Measurements from ENCODE around the gene PCYT1A. TPM values are rescaled to one million over a fixed set of nuclear protein-coding genes. Genes with fewer than 3 reads are reported as not detected.

The PCYT1A gene
- total and polyA plus RNA-seq, 10 of the 15 experiments (the other 5 are each of a cell fraction or from before 2014, with no cell fraction given), result 10.8 to 64.3 (median 48.6) TPM

DNA sequence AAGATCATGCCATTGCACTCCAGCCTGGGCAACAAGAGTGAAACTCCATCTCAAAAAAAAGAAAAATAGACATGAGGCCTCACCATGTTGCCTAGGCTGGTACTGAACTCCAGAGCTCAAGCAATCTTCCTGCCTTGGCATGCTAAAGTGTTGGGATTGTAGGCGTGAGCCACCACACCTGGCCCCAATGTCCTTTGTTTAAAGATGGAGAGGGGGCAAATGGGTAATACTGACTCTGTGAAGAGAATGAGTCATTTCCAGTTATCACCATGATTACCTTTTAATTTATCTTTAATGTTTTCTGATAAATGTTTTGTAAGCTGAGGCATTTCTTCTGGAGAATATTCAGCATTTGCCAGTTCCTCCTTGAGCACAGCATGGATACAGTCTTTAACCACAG lies 28.3 kb upstream of the PCYT1A start:
- ChIA-PET POLR2A (no interaction called here), SMC1A (ENCODE audit: uncharacterized antibody, unreplicated experiment) (interaction anchor here (1.0 to 2.9 kb wide), 4 partner anchors 17 to 62 kb away, joined by 3 to 10 read pairs (median 4); no protein-coding TSS in a partner anchor), RAD21 (ENCODE audit: unreplicated experiment) (no interaction called here), CTCF (interaction anchor here (0.8 to 1.4 kb wide), 3 partner anchors 32 to 203 kb away, joined by 3 read pairs; no protein-coding TSS in a partner anchor)
- no peaks in the 10 kb centered on the region for H3K9me3 ChIP-seq (replicated peaks; ENCODE audit: control insufficient read depth, insufficient read depth, low read length)
- no TSS peak for BruUV-seq (replicated peaks)
- H3K4me1 ChIP-seq (ENCODE audit: control insufficient read depth, insufficient read depth, low read length), result no peaks in the 10 kb centered on the region
- H3K9ac ChIP-seq (ENCODE audit: control insufficient read depth, insufficient read depth, low read length), result no peak overlapping the region
- no peak overlapping the region for H2AFZ ChIP-seq (ENCODE audit: control insufficient read depth, low read depth, low read length)
- no peak overlapping the region for H3K27ac ChIP-seq (ENCODE audit: control insufficient read depth, insufficient read depth)
- intact Hi-C loops (cut with micrococcal nuclease; ENCODE audit: unreplicated experiment), result loop anchor here (5.0 kb wide), 1 partner anchor 39 kb away; no protein-coding TSS in a partner anchor
- no peak for DNase-seq (ENCODE audit: low read depth, low spot score)
- WGBS (ENCODE audit: insufficient coverage, insufficient replicate concordance, low lambda C conversion rate, missing lambda C conversion rate), result 100% methylated on average over 1 of the region's 1 CpG
- H3K36me3 ChIP-seq (ENCODE audit: control insufficient read depth in 2 of 2, insufficient read depth in 2 of 2, low read length in 1 of 2), result no peaks in the 10 kb centered on the region; a peak in 1 of 4 replicates
- H3K4me2 ChIP-seq (ENCODE audit: control insufficient read depth, insufficient read depth), result no peak overlapping the region
- H4K20me1 ChIP-seq (ENCODE audit: control insufficient read depth, insufficient read depth), result no peaks in the 10 kb centered on the region
- no peaks in the 10 kb centered on the region for H3K27me3 ChIP-seq (replicated peaks in 1 of 2; ENCODE audit: control insufficient read depth in 2 of 2, insufficient read depth in 2 of 2, low read length in 1 of 2)
- H3K4me3 ChIP-seq, result no peak overlapping the region
- TF ChIP-seq, protein P1, sequence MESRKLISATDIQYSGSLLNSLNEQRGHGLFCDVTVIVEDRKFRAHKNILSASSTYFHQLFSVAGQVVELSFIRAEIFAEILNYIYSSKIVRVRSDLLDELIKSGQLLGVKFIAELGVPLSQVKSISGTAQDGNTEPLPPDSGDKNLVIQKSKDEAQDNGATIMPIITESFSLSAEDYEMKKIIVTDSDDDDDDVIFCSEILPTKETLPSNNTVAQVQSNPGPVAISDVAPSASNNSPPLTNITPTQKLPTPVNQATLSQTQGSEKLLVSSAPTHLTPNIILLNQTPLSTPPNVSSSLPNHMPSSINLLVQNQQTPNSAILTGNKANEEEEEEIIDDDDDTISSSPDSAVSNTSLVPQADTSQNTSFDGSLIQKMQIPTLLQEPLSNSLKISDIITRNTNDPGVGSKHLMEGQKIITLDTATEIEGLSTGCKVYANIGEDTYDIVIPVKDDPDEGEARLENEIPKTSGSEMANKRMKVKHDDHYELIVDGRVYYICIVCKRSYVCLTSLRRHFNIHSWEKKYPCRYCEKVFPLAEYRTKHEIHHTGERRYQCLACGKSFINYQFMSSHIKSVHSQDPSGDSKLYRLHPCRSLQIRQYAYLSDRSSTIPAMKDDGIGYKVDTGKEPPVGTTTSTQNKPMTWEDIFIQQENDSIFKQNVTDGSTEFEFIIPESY (IDR thresholded peaks at IDR 0.05), result no peak
- TF ChIP-seq POLR2AphosphoS2 (IDR thresholded peaks at IDR 0.05; ENCODE audit: low read depth, low read length), result no peak
- TF ChIP-seq, protein P2, sequence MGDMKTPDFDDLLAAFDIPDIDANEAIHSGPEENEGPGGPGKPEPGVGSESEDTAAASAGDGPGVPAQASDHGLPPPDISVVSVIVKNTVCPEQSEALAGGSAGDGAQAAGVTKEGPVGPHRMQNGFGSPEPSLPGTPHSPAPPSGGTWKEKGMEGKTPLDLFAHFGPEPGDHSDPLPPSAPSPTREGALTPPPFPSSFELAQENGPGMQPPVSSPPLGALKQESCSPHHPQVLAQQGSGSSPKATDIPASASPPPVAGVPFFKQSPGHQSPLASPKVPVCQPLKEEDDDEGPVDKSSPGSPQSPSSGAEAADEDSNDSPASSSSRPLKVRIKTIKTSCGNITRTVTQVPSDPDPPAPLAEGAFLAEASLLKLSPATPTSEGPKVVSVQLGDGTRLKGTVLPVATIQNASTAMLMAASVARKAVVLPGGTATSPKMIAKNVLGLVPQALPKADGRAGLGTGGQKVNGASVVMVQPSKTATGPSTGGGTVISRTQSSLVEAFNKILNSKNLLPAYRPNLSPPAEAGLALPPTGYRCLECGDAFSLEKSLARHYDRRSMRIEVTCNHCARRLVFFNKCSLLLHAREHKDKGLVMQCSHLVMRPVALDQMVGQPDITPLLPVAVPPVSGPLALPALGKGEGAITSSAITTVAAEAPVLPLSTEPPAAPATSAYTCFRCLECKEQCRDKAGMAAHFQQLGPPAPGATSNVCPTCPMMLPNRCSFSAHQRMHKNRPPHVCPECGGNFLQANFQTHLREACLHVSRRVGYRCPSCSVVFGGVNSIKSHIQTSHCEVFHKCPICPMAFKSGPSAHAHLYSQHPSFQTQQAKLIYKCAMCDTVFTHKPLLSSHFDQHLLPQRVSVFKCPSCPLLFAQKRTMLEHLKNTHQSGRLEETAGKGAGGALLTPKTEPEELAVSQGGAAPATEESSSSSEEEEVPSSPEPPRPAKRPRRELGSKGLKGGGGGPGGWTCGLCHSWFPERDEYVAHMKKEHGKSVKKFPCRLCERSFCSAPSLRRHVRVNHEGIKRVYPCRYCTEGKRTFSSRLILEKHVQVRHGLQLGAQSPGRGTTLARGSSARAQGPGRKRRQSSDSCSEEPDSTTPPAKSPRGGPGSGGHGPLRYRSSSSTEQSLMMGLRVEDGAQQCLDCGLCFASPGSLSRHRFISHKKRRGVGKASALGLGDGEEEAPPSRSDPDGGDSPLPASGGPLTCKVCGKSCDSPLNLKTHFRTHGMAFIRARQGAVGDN (IDR thresholded peaks at IDR 0.05), result no peak
- TF ChIP-seq SREBF2 (IDR thresholded peaks at IDR 0.05; ENCODE audit: low read length), result no peak
- TF ChIP-seq ZSCAN29 (IDR thresholded peaks at IDR 0.05), result no peak
- TF ChIP-seq ZNF622 (IDR thresholded peaks at IDR 0.05), result no peak
- TF ChIP-seq RB1 (IDR thresholded peaks at IDR 0.05; ENCODE audit: borderline replicate concordance), result no peak
- TF ChIP-seq SMARCA5 (IDR thresholded peaks at IDR 0.05), result no peak
- in situ Hi-C loops (cut with MboI), result no loop called here
- peaks cover 17% of the 10 kb centered on the region for H3K79me2 ChIP-seq (ENCODE audit: control insufficient read depth, insufficient read depth, low read length)
- ATAC-seq, result no peak
- FAIRE-seq, result no peak

Measured in GM12878 (cell line).